BJ (cell line): ENCODE measurements around the gene CADM2. TPM values are rescaled to one million over a fixed set of nuclear protein-coding genes. Genes with fewer than 3 reads are reported as not detected.

Experiments used
- CTCF ChIA-PET: fragments of 350-600 bp; formaldehyde crosslinking; extraction: SDS; loops from one replicate; lab custom pipeline; 2021; ENCODE audit warnings: antibody characterized with exemption, inconsistent platforms; lab: Yijun Ruan, JAX
- POLR2A ChIA-PET: fragments of 300-600 bp; sonication (Branson Sonifier 250); formaldehyde crosslinking; extraction: SDS; loops from one replicate; lab custom pipeline; 2021; ENCODE audit warnings: antibody characterized with exemption; lab: Charles Lee
- DNase-seq: peaks from one replicate; pipeline ENCODE4 v3.0.0-alpha.2; 2011; ENCODE audit warnings: low read depth
- H3K27me3 ChIP-seq: 2 replicates; pipeline ENCODE4 v1.6.0; 2011; ENCODE audit warnings: low read length; ENCODE audit not compliant: control insufficient read depth, insufficient read depth
- H3K36me3 ChIP-seq: 2 replicates; pipeline ENCODE4 v1.5.1; 2011; ENCODE audit warnings: low read length; ENCODE audit not compliant: control insufficient read depth, insufficient read depth
- H3K4me3 ChIP-seq: 2 replicates; pipeline ENCODE4 v1.5.1; 2011; ENCODE audit warnings: low read depth, mild to moderate bottlenecking, control low read depth, low read length
- polyA plus RNA-seq: library from polyadenylated mRNA; depleted of rRNA; stranded (reverse); fragments of >200 nt; gene quantifications from 2 replicates; pipeline ENCODE4 v1.2.3, GENCODE V29; 2011
- TF ChIP-seq, protein P1 (sequence below): IDR thresholded peaks from 2 replicates; pipeline ENCODE4 v1.5.1; 2011; ENCODE audit warnings: low read depth, mild to moderate bottlenecking, control low read depth, inconsistent platforms, low read length, moderate library complexity; ENCODE audit not compliant: insufficient read depth

The CADM2 gene
- polyA plus RNA-seq, 1 experiment = not detected

DNA sequence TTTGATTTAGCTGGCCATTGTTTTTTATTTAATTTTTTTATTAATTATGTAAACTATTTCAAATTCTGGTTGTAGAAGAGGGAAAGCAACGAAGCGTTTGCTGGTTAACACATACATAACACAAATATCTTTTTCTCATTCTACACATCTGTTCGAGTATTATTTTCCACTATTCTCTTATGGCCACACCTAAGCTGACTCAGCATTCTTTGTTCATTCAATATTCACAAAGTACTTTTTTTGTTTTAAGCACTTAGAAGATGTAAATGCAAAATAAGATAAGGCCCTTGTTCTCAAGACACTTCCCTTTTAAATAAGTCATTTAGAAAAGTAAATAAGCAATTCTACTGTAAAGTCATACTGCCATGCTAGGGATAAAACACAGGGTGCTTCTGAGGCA lies 45.4 kb downstream of the CADM2 start:
- POLR2A ChIA-PET = no interaction called here
- DNase-seq = no peak
- Histone ChIP-seq H3K27me3 (no peaks in the 10 kb centered on the region), H3K4me3 (no peak overlapping the region), H3K36me3 (no peaks in the 10 kb centered on the region)
- TF ChIP-seq, protein P1, sequence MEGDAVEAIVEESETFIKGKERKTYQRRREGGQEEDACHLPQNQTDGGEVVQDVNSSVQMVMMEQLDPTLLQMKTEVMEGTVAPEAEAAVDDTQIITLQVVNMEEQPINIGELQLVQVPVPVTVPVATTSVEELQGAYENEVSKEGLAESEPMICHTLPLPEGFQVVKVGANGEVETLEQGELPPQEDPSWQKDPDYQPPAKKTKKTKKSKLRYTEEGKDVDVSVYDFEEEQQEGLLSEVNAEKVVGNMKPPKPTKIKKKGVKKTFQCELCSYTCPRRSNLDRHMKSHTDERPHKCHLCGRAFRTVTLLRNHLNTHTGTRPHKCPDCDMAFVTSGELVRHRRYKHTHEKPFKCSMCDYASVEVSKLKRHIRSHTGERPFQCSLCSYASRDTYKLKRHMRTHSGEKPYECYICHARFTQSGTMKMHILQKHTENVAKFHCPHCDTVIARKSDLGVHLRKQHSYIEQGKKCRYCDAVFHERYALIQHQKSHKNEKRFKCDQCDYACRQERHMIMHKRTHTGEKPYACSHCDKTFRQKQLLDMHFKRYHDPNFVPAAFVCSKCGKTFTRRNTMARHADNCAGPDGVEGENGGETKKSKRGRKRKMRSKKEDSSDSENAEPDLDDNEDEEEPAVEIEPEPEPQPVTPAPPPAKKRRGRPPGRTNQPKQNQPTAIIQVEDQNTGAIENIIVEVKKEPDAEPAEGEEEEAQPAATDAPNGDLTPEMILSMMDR = no peak
- CTCF ChIA-PET = no interaction called here

DNA sequence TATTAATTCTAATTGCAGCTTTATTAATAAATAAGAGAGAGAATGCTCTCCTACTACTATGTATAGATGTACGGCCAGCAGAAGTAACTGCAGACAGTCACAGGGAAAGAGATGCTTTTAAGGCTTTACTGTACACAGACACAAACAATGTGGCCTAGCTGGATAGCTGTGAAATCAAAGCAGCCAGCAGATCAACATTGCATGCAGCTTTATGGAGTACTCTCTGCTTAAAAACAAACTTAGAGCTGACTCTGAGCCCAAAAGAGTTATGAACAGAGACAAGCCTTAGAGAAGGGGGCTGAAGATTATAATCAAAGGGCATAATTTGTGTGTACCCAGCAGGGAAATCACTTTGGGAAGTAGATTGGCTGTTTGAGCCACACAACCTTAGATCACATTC lies 47.2 kb downstream of the CADM2 start:
- Histone ChIP-seq H3K4me3 (no peak overlapping the region), H3K27me3 (no peaks in the 10 kb centered on the region), H3K36me3 (no peaks in the 10 kb centered on the region)
- TF ChIP-seq, protein P1 = no peak
- POLR2A ChIA-PET = no interaction called here
- DNase-seq = no peak
- CTCF ChIA-PET = no interaction called here

DNA sequence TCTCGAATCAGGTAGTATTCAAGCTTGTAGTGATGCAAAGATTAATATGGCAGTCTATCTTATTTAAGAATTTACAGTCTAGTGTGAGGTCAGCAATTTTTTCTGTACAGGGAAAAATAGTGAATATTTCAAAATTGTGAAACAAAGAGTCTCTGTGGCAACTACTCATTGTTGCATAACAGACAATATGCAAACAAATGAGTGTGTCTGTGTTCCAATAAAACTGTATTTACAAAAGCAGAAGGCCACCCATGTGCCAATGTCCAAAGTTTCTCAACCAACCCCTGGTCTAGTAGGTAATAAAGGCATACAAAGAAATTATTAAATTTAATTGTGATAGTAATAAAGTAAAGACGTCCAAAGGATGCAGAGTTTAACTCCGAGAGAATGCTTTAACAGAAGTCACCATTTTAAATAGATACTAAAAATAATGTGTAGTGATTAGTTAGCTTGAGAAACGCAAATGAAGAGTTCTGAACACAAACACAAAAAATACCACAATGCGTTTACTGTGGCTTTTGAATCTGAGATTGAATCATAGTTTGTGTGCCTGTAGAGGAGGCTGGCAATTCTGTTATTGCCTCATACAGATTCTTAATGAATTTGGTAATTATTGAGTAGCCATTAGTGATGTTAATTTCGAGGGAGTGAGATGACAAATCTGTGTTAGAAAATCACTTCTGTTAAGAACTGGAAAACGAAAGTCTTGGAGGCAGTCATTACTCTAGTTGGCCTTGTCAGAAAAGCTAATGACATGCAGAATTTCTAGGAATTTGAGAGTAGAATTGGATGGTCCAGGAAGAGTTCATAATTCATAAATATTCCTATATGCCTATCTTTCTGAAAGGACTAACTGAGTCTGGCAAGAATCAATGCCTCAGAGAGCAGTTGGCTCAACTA lies 48.7 kb downstream of the CADM2 start:
- H3K4me3 ChIP-seq = no peak overlapping the region
- CTCF ChIA-PET = no interaction called here
- H3K36me3 ChIP-seq = no peaks in the 10 kb centered on the region

DNA sequence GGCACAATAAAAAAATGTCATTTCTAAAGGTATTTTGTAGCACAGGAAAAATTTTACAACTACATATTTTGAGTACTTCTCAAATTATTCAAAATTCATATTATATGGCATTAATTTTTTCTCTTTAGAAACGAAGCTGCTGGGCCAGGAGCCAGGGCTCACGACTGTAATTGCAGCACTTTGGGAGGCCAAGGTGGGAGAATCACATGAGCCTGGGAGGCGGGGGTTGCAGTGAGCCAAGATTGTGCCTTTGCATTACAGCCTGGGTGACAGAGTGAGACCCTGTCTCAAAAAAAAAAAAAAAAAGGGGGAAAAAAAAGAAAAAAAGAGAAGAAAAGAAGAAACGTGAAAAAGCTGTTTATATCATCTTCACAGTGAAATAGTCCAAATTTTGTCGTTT lies 62.0 kb downstream of the CADM2 start:
- DNase-seq = no peak
- Histone ChIP-seq H3K27me3 (no peaks in the 10 kb centered on the region), H3K36me3 (no peaks in the 10 kb centered on the region), H3K4me3 (no peak overlapping the region)
- POLR2A ChIA-PET = no interaction called here
- CTCF ChIA-PET = no interaction called here
- TF ChIP-seq, protein P1 = no peak

More for the DNA sequence above, 48.7 kb downstream of the CADM2 start:
- no peak for DNase-seq
- H3K27me3 ChIP-seq = no peaks in the 10 kb centered on the region
- POLR2A ChIA-PET = no interaction called here
- TF ChIP-seq, protein P1 = no peak

DNA sequence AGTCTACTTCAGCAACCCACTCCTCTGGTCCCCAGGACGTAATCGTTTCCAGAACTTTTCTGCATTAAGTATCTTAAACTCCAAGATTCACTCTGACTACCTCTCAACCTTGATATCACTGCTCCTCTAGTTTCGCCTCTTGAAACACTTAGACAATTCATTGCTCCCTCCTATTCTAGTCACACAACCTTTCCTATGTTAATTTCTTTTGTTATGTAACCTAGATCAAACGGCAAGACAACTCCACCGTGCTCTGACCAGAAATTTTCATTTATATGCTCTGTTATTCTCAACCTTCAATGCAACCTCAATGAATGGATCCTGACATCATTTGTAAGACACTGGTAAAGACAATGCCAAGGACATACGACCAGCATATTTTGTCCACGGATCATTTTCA lies 71.3 kb downstream of the CADM2 start:
- POLR2A ChIA-PET = no interaction called here
- no peak for DNase-seq
- Histone ChIP-seq H3K27me3 (no peaks in the 10 kb centered on the region), H3K4me3 (no peak overlapping the region), H3K36me3 (no peaks in the 10 kb centered on the region)
- TF ChIP-seq, protein P1 = no peak
- CTCF ChIA-PET = no interaction called here
